Trophoblast cell (in vitro differentiated cells and primary cell): Measurements from ENCODE around the gene DEPP1.

ENCODE experiments used
- DNase-seq, 2 donors: peaks; one replicate each; pipeline ENCODE4 v3.0.0-alpha.2; 2016
- H2AFZ ChIP-seq: 2 replicates; pipeline ENCODE4 v1.6.1; 2013; ENCODE audit warnings: low read length, moderate library complexity, mild to moderate bottlenecking; ENCODE audit not compliant: insufficient read depth, poor library complexity
- H2AK5ac ChIP-seq: 2 replicates; pipeline ENCODE4 v1.6.1; 2013; ENCODE audit warnings: mild to moderate bottlenecking, low read length
- H2BK120ac ChIP-seq: 2 replicates; pipeline ENCODE4 v1.6.1; 2013; ENCODE audit warnings: low read length, mild to moderate bottlenecking, moderate library complexity; ENCODE audit not compliant: insufficient read depth, poor library complexity
- H2BK12ac ChIP-seq: 2 replicates; pipeline ENCODE4 v1.6.1; 2013; ENCODE audit warnings: mild to moderate bottlenecking, low read length, moderate library complexity
- H2BK5ac ChIP-seq: 2 replicates; pipeline ENCODE4 v1.6.1; 2013; ENCODE audit warnings: low read length, low read depth, moderate library complexity, mild to moderate bottlenecking; ENCODE audit not compliant: poor library complexity
- H3K14ac ChIP-seq: 2 replicates; pipeline ENCODE4 v1.6.1; 2013; ENCODE audit warnings: mild to moderate bottlenecking, low read length
- H3K18ac ChIP-seq: 2 replicates; pipeline ENCODE4 v1.6.1; 2013; ENCODE audit warnings: mild to moderate bottlenecking, low read length
- H3K23ac ChIP-seq: 2 replicates; pipeline ENCODE4 v1.6.1; 2013; ENCODE audit warnings: low read length
- H3K27ac ChIP-seq: 2 replicates; pipeline ENCODE4 v1.5.1; 2013; ENCODE audit warnings: low read depth, mild to moderate bottlenecking, inconsistent platforms, low read length, moderate library complexity
- H3K27me3 ChIP-seq: 2 replicates; pipeline ENCODE4 v1.6.1; 2013; ENCODE audit warnings: inconsistent platforms, mild to moderate bottlenecking, low read length, moderate library complexity; ENCODE audit not compliant: insufficient read depth
- H3K36me3 ChIP-seq, 2 experiments: 1 replicate in 1 of 2; 2 replicates in 1 of 2; pipeline ENCODE4 v1.6.1; 2013; ENCODE audit warnings: low read length in 2 of 2, mild to moderate bottlenecking in 2 of 2, moderate library complexity in 1 of 2; ENCODE audit not compliant: insufficient read depth in 2 of 2, control insufficient read depth in 1 of 2
- H3K4ac ChIP-seq: 2 replicates; pipeline ENCODE4 v1.6.1; 2013; ENCODE audit warnings: low read depth, mild to moderate bottlenecking, low read length, moderate library complexity
- H3K4me1 ChIP-seq, 2 experiments: 1 replicate in 1 of 2; 2 replicates in 1 of 2; pipeline ENCODE4 v1.6.1; 2013; ENCODE audit warnings: low read length in 2 of 2, mild to moderate bottlenecking in 2 of 2, moderate library complexity in 1 of 2; ENCODE audit not compliant: insufficient read depth in 2 of 2, control insufficient read depth in 1 of 2
- H3K4me2 ChIP-seq: 2 replicates; pipeline ENCODE4 v1.6.1; 2013; ENCODE audit warnings: inconsistent platforms, mild to moderate bottlenecking, low read length, moderate library complexity
- H3K4me3 ChIP-seq: 2 replicates; pipeline ENCODE4 v1.5.1; 2013; ENCODE audit warnings: mild to moderate bottlenecking, low read depth, low read length, inconsistent platforms
- H3K79me1 ChIP-seq: one replicate; pipeline ENCODE4 v1.6.1; 2013; ENCODE audit warnings: low read length
- H3K79me2 ChIP-seq: 2 replicates; pipeline ENCODE4 v1.6.1; 2013; ENCODE audit warnings: low read length, mild to moderate bottlenecking; ENCODE audit not compliant: control insufficient read depth, insufficient read depth, poor library complexity
- H3K9ac ChIP-seq: 2 replicates; pipeline ENCODE4 v1.6.1; 2013; ENCODE audit warnings: mild to moderate bottlenecking, low read length
- H3K9me3 ChIP-seq: 2 replicates; pipeline ENCODE4 v1.6.1; 2013; ENCODE audit warnings: low read depth, mild to moderate bottlenecking, control low read depth, inconsistent platforms, low read length; ENCODE audit not compliant: insufficient read depth
- H4K12ac ChIP-seq: 2 replicates; pipeline ENCODE4 v1.6.1; 2013; ENCODE audit warnings: low read depth, mild to moderate bottlenecking, low read length, moderate library complexity
- H4K8ac ChIP-seq: 2 replicates; pipeline ENCODE4 v1.6.1; 2013; ENCODE audit warnings: low read depth, mild to moderate bottlenecking, low read length, moderate library complexity
- H4K91ac ChIP-seq: one replicate; pipeline ENCODE4 v1.6.1; 2013; ENCODE audit warnings: low read depth, mild to moderate bottlenecking, low read length, moderate library complexity
- WGBS: extraction: QIAGEN DNeasy Blood & Tissue Kit; methylation state at CpG from one replicate; pipeline ENCODE4 v1.1.7; 2013; ENCODE audit warnings: missing lambda C conversion rate; ENCODE audit not compliant: insufficient read length, insufficient coverage; ENCODE audit errors: extremely low coverage; 5-methylcytosine and 5-hydroxymethylcytosine counted together

DEPP1 gene

GRCh38 chr10:44961931-44962750, 16.5 kb downstream of the DEPP1 start:
- Histone ChIP-seq H2BK12ac (no peak overlapping the region), H3K79me2 (peaks cover 8% of the 10 kb centered on the region), H3K4ac (no peak overlapping the region), H2AFZ (no peak overlapping the region), H3K9me3 (peaks cover 2% of the 10 kb centered on the region), H3K4me2 (peak overlapping the region; percentile 12), H3K4me3 (no peak overlapping the region), H3K79me1 (peaks cover 20% of the 10 kb centered on the region), H3K36me3 (peaks cover 0 to 2% of the 10 kb centered on the region in 2 experiments), H4K91ac (peak overlapping the region; percentile 28), H3K4me1 (peaks cover 45 to 68% of the 10 kb centered on the region in 2 experiments), H3K23ac (peak overlapping the region; percentile 49), H3K27ac (no peak overlapping the region), H4K8ac (no peak overlapping the region), H2BK120ac (peak overlapping the region; percentile 40), H3K18ac (no peak overlapping the region), H3K14ac (no peak overlapping the region), H3K9ac (no peak overlapping the region), H2BK5ac (no peak overlapping the region), H4K12ac (no peak overlapping the region), H3K27me3 (no peaks in the 10 kb centered on the region), H2AK5ac (no peak overlapping the region)
- WGBS = no CpG with 5 or more reads among the region's 11 CpGs
- no peak for DNase-seq

DNA sequence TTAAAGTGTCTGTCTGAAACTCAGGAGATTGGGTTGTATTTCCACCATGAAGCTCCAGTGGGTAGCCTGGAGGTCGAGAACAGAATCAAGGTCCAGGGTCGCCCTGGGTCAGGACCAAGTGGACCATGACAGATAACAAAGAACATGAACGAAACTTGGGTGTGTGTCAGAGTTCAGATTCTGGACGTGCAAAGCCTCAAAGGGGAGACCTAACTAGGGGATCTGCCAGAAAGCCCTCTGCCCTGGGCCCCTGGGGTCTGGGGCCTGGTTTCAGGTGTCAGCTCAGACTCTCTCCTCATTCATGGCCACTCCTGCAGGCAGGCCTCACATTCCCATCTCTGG, 17.4 kb downstream of the DEPP1 start:
- no peak overlapping the region for H2BK120ac ChIP-seq
- H3K18ac ChIP-seq = no peak overlapping the region
- no peak overlapping the region for H3K9ac ChIP-seq
- H3K79me2 ChIP-seq = peaks cover 8% of the 10 kb centered on the region
- H3K4me2 ChIP-seq = peak overlapping the region; percentile 15
- H2BK5ac ChIP-seq = no peak overlapping the region
- H2BK12ac ChIP-seq = peak overlapping the region; percentile 43
- no peak overlapping the region for H3K14ac ChIP-seq
- H3K27ac ChIP-seq = no peak overlapping the region
- peaks cover 40 to 66% of the 10 kb centered on the region in 2 experiments for H3K4me1 ChIP-seq
- no peak overlapping the region for H3K23ac ChIP-seq
- H4K8ac ChIP-seq = no peak overlapping the region
- H2AK5ac ChIP-seq = no peak overlapping the region
- H3K4me3 ChIP-seq = no peak overlapping the region
- peaks cover 18% of the 10 kb centered on the region for H3K79me1 ChIP-seq
- no peak overlapping the region for H4K91ac ChIP-seq
- H2AFZ ChIP-seq = no peak overlapping the region
- no peak overlapping the region for H3K4ac ChIP-seq
- no peak for DNase-seq
- H3K9me3 ChIP-seq = peaks cover 2% of the 10 kb centered on the region
- WGBS = no CpG with 5 or more reads among the region's 4 CpGs
- no peak overlapping the region for H4K12ac ChIP-seq
- no peaks in the 10 kb centered on the region for H3K27me3 ChIP-seq
- H3K36me3 ChIP-seq = peaks cover 0 to 2% of the 10 kb centered on the region in 2 experiments

DNA sequence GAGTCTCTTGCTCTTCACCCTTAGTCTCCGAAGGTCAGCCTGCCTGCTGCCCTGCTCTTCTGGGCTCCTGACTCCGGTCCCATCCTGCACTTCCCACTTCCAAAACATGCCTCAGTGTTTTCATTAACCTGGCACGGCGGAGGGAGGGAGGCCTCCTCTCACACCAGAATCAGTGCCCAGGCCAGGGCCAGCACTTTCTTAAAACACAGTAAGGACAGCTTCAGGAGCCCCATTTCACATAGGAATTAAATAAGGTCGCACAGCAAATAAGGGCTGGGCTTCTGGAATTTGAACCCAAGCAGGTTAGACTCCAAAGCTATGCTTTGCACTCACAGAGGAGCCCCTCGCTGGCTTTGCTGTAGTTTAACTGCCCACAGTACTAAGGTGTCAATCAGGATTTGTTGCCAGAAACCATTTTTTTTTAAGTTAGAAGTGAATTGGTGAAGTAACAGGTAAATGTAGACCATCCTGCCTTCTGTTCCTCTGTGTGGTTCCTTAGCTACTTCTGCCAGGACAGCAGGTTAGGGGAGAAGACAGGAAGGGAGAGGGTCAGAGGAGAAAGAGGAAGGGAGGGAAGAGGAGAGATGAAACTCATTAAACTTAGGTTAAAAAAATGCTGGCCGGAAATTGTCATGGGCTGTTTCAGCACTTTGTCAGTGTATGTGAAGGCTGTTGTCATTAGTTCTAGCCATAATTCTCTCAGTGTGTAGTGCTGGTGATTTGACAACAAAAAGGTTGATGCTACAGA, 18.0 kb downstream of the DEPP1 start:
- WGBS = no CpG with 5 or more reads among the region's 7 CpGs
- H4K12ac ChIP-seq = no peak overlapping the region
- no peak for DNase-seq

DNA sequence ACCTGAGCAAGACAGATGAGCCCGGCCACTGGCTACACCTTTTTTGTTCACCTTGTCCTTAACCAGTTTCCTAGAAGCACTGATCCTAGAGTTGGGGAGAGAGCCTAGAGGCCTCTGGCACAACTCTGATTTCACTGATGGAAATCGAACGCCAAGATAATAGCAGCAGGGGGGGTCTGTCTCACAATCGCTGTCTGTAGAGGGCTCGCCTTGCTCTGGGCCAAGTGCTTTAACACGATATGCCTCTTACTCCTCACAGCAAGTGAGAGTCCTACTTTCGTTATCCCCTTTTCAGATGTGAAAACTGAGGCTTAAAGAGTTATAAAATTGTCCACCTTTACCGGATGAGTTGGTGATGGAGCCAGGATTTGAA, 18.5 kb downstream of the DEPP1 start:
- Histone ChIP-seq H3K27me3 (no peaks in the 10 kb centered on the region), H2AFZ (no peak overlapping the region), H3K4me1 (peaks cover 39 to 63% of the 10 kb centered on the region in 2 experiments), H3K79me1 (peaks cover 16% of the 10 kb centered on the region), H3K18ac (peak overlapping the region; percentile 1), H2BK120ac (no peak overlapping the region), H2BK12ac (peak overlapping the region; percentile 67), H3K4me2 (peak overlapping the region; percentile 84), H3K14ac (peak overlapping the region; percentile 6), H4K91ac (no peak overlapping the region), H3K9ac (peak overlapping the region; percentile 35), H3K9me3 (no peaks in the 10 kb centered on the region), H3K4ac (no peak overlapping the region), H3K36me3 (peaks cover 2 to 3% of the 10 kb centered on the region in 2 experiments), H2BK5ac (no peak overlapping the region), H3K4me3 (peak overlapping the region; percentile 73), H3K23ac (no peak overlapping the region), H3K27ac (no peak overlapping the region), H3K79me2 (peaks cover 8% of the 10 kb centered on the region), H4K12ac (no peak overlapping the region), H4K8ac (no peak overlapping the region), H2AK5ac (no peak overlapping the region)
- no peak for DNase-seq
- no CpG with 5 or more reads among the region's 8 CpGs for WGBS

More for the DNA sequence above, 18.0 kb downstream of the DEPP1 start:
- Histone ChIP-seq H3K4me3 (no peak overlapping the region), H3K4ac (no peak overlapping the region), H3K27ac (no peak overlapping the region), H3K36me3 (peaks cover 2 to 3% of the 10 kb centered on the region in 2 experiments), H3K14ac (peak overlapping the region; percentile 6), H3K9ac (peak overlapping the region; percentile 35), H2BK12ac (peak overlapping the region; percentile 67), H3K79me2 (peaks cover 8% of the 10 kb centered on the region), H4K8ac (no peak overlapping the region), H4K91ac (peak overlapping the region; percentile 26), H3K4me2 (peak overlapping the region; percentile 84), H3K18ac (no peak overlapping the region), H3K9me3 (peaks cover 2% of the 10 kb centered on the region), H3K23ac (no peak overlapping the region), H3K27me3 (no peaks in the 10 kb centered on the region), H3K4me1 (peaks cover 39 to 66% of the 10 kb centered on the region in 2 experiments), H2AFZ (no peak overlapping the region), H2BK5ac (no peak overlapping the region), H2AK5ac (peak overlapping the region; percentile 64), H3K79me1 (peaks cover 16% of the 10 kb centered on the region), H2BK120ac (no peak overlapping the region)
